Peyer's patch (tissue), 4 donors: ENCODE results near the gene CCR7. TPM values are rescaled to one million over a fixed set of nuclear protein-coding genes. Genes with fewer than 3 reads are reported as not detected.
"Not testable (repeated sequence)": the region's sequence is repeated elsewhere in the genome, so short reads cannot be mapped to it uniquely, and the experiment has no call there.

Experiments used
- DNase-seq, 3 donors: peaks; one replicate each; pipeline ENCODE4 v3.0.0-alpha.2; 2017 to 2019
- H3K27ac ChIP-seq, 4 donors: fragments of 200-600 bp; sonication (generic); one replicate each; pipeline ENCODE4 v1.5.1; 2016 to 2019
- H3K27me3 ChIP-seq, 2 donors: fragments of 200-600 bp; sonication (generic); one replicate each; pipeline ENCODE4 v1.5.1; 2019
- H3K36me3 ChIP-seq, 3 donors: fragments of 200-600 bp; sonication (generic); one replicate each; pipeline ENCODE4 v1.5.1; 2016 to 2019
- H3K4me1 ChIP-seq, 4 donors: fragments of 200-600 bp; sonication (generic); one replicate each; pipeline ENCODE4 v1.5.1; 2016 to 2019
- H3K4me3 ChIP-seq, 4 donors: fragments of 200-600 bp; sonication (generic); 1 replicate in 3 of 4; 2 replicates in 1 of 4; pipeline ENCODE4 v1.5.1; 2016 to 2019; ENCODE audit warnings: mild to moderate bottlenecking in 1 of 4
- H3K9me3 ChIP-seq, 4 donors: fragments of 200-600 bp; sonication (generic); one replicate each; pipeline ENCODE4 v1.5.1; 2016 to 2019; ENCODE audit warnings: mild to moderate bottlenecking in 1 of 4
- CTCF ChIP-seq, 6 experiments: fragments of 450-650 bp in 4 of 6; fragments of 200-600 bp in 2 of 6; sonication (generic) in 1 of 6; IDR thresholded peaks; one replicate each; pipeline ENCODE4 v1.5.1; 2017 to 2019; ENCODE audit warnings: antibody characterized with exemption in 6 of 6, mild to moderate bottlenecking in 3 of 6, moderate library complexity in 1 of 6
- POLR2A ChIP-seq, 2 donors: fragments of 450-650 bp; IDR thresholded peaks; one replicate each; pipeline ENCODE4 v1.5.1; 2017; ENCODE audit warnings: antibody characterized with exemption in 2 of 2, mild to moderate bottlenecking in 2 of 2, moderate library complexity in 2 of 2
- total RNA-seq, 4 donors: library from RNA; depleted of rRNA; stranded (reverse); fragments of >200 nt; gene quantifications; one replicate each; pipeline ENCODE4 v1.1.0, GENCODE V29; 2016

The CCR7 gene
- total RNA-seq, 4 donors from 2014 or later, result 3.1 to 22.3 TPM; not detected in 2

GRCh38 chr17:40590742-40591141, 25.5 kb upstream of the CCR7 start:
- Histone ChIP-seq H3K27me3 (no peaks in the 10 kb centered on the region), H3K4me1 (no peaks in the 10 kb centered on the region), H3K27ac (no peak overlapping the region), H3K9me3 (no peaks in the 10 kb centered on the region), H3K36me3 (no peaks in the 10 kb centered on the region), H3K4me3 (no peak overlapping the region)
- TF ChIP-seq POLR2A (IDR thresholded peaks at IDR 0.05) (no peak), CTCF (IDR thresholded peaks at IDR 0.05) (no peak)
- no peak for DNase-seq

- Histone ChIP-seq H3K9me3 (no peaks in the 10 kb centered on the region), H3K36me3 (no peaks in the 10 kb centered on the region), H3K4me1 (no peaks in the 10 kb centered on the region), H3K27me3 (no peaks in the 10 kb centered on the region), H3K4me3 (no peak overlapping the region), H3K27ac (no peak overlapping the region)
- TF ChIP-seq CTCF (IDR thresholded peaks at IDR 0.05) (no peak), POLR2A (IDR thresholded peaks at IDR 0.05) (no peak)
- DNase-seq, result no peak
Observed at GRCh38 chr17:40588552-40588951, 23.3 kb upstream of the CCR7 start.

- Histone ChIP-seq H3K4me1 (peaks cover 0 to 16% (median 2%) of the 10 kb centered on the region in 4 donors), H3K27ac (peak overlapping the region in 2 of 4 donors; percentile 18 to 73)
- not testable (repeated sequence) for H3K4me3 ChIP-seq, H3K27me3 ChIP-seq, H3K36me3 ChIP-seq, H3K9me3 ChIP-seq, DNase-seq
Observed at GRCh38 chr17:40586264-40586663, 21.0 kb upstream of the CCR7 start.

GRCh38 chr17:40584950-40585349, 19.7 kb upstream of the CCR7 start:
- not testable (repeated sequence) for H3K36me3 ChIP-seq, H3K27me3 ChIP-seq, H3K4me3 ChIP-seq, DNase-seq, H3K9me3 ChIP-seq
- H3K27ac ChIP-seq, result peak overlapping the region in 1 of 4 donors; percentile 73
- H3K4me1 ChIP-seq, result peaks cover 0 to 21% (median 4%) of the 10 kb centered on the region in 4 donors

DNA sequence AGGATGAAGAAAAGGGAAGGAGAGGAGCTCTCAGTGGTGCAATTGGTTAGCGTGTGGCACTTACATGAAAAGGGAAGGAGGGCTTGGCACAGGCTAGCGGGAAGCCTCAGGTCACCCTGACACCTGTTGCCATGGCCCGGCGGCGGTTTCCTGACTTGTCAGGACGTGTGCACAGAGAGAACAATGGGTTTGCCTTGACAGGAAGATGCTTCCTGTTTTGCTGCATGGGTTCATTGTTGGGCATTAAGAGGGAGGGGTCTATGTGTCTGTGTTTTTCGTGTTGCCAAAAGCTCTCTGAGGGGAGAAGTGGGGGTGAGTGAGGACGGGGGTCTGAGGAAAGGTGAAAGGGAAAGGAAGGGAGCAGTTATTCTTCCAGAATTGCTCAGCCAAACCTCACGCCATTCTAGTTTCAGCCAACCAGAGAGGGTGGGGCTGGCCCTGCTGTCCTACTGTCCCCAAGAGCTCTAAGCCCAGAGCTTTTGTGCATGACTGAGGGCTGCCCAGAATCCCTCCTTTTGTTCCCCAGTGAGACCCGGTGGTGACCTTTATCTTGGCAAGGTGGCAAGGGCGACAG, 17.1 kb upstream of the CCR7 start:
- H3K4me3 ChIP-seq, result no peak overlapping the region
- no peaks in the 10 kb centered on the region for H3K27me3 ChIP-seq
- H3K36me3 ChIP-seq, result no peaks in the 10 kb centered on the region
- peak in 2 of 3 donors; percentile 95 to 96 for DNase-seq
- peak overlapping the region; percentile 16 to 80 (median 44) for H3K27ac ChIP-seq
- no peaks in the 10 kb centered on the region for H3K9me3 ChIP-seq
- TF ChIP-seq CTCF (IDR thresholded peaks at IDR 0.05) (no peak), POLR2A (IDR thresholded peaks at IDR 0.05) (no peak)
- H3K4me1 ChIP-seq, result peaks cover 0 to 21% (median 4%) of the 10 kb centered on the region in 4 donors

- no peak for DNase-seq
- TF ChIP-seq POLR2A (IDR thresholded peaks at IDR 0.05), result no peak
- no peak for TF ChIP-seq CTCF (IDR thresholded peaks at IDR 0.05)
- Histone ChIP-seq H3K27me3 (no peaks in the 10 kb centered on the region), H3K9me3 (no peaks in the 10 kb centered on the region), H3K27ac (no peak overlapping the region), H3K4me1 (peaks cover 0 to 21% (median 4%) of the 10 kb centered on the region in 4 donors), H3K4me3 (no peak overlapping the region), H3K36me3 (no peaks in the 10 kb centered on the region)
Observed at GRCh38 chr17:40580140-40580539, 14.9 kb upstream of the CCR7 start.

GRCh38 chr17:40579471-40579870, 14.2 kb upstream of the CCR7 start:
- TF ChIP-seq POLR2A (IDR thresholded peaks at IDR 0.05) (no peak), CTCF (IDR thresholded peaks at IDR 0.05) (no peak)
- no peaks in the 10 kb centered on the region for H3K36me3 ChIP-seq
- H3K27me3 ChIP-seq, result no peaks in the 10 kb centered on the region
- DNase-seq, result no peak
- peaks cover 0 to 21% (median 4%) of the 10 kb centered on the region in 4 donors for H3K4me1 ChIP-seq
- H3K9me3 ChIP-seq, result no peaks in the 10 kb centered on the region
- H3K4me3 ChIP-seq, result no peak overlapping the region
- H3K27ac ChIP-seq, result no peak overlapping the region
